Fibroblast of villous mesenchyme (primary cell): Measurements from ENCODE around the gene URB1. TPM values are rescaled to one million over a fixed set of nuclear protein-coding genes. Genes with fewer than 3 reads are reported as not detected.

Experiments
- DNase-seq: peaks from one replicate; pipeline ENCODE4 v3.0.0-alpha.2; 2010; ENCODE audit warnings: low read depth
- H3K4me3 ChIP-seq: 2 replicates; pipeline ENCODE4 v1.5.1; 2011; ENCODE audit warnings: low read depth, mild to moderate bottlenecking, low read length
- CTCF ChIP-seq: IDR thresholded peaks from 2 replicates; pipeline ENCODE4 v1.5.1; 2012; ENCODE audit warnings: low read depth, mild to moderate bottlenecking, low read length; ENCODE audit not compliant: insufficient read depth
- total RNA-seq: library from RNA; depleted of rRNA; stranded (reverse); fragments of >200 nt; gene quantifications from 2 replicates; pipeline ENCODE4 v1.2.3, GENCODE V29; 2012

The URB1 gene
- total RNA-seq, 1 donor, result 37.1 TPM

GRCh38 chr21:32411350-32412161, 18.7 kb upstream of the URB1 start:
- peak overlapping the region; percentile 81 for H3K4me3 ChIP-seq
- peak; percentile 90 for DNase-seq
- TF ChIP-seq CTCF, result no peak

- H3K4me3 ChIP-seq, result peak overlapping the region; percentile 81
- DNase-seq, result no peak
- no peak for TF ChIP-seq CTCF
These were observed 18.1 kb upstream of the URB1 start for GRCh38 chr21:32410916-32411315.

GRCh38 chr21:32410291-32410690, 17.5 kb upstream of the URB1 start:
- DNase-seq, result no peak
- no peak overlapping the region for H3K4me3 ChIP-seq
- TF ChIP-seq CTCF, result no peak

GRCh38 chr21:32406405-32406804, 13.6 kb upstream of the URB1 start:
- DNase-seq, result no peak

GRCh38 chr21:32403201-32403777, 10.5 kb upstream of the URB1 start:
- TF ChIP-seq CTCF, result peak; percentile 70
- peak; percentile 84 for DNase-seq
- H3K4me3 ChIP-seq, result no peak overlapping the region

More at GRCh38 chr21:32406405-32406804, 13.6 kb upstream of the URB1 start:
- no peak overlapping the region for H3K4me3 ChIP-seq
- no peak for TF ChIP-seq CTCF

GRCh38 chr21:32393677-32394001, 827 bp upstream of the URB1 start:
- DNase-seq, result peak; percentile 31
- no peak for TF ChIP-seq CTCF
- H3K4me3 ChIP-seq, result peak overlapping the region; percentile 91
